Upper lobe of left lung (tissue), 4 donors: Measurements from ENCODE around the gene ANKRD28.

Experiments
- EP300 ChIP-seq, 4 donors: sonication (generic); formaldehyde crosslinking; IDR thresholded peaks; one replicate each; pipeline ENCODE4 v1.5.1; 2017; ENCODE audit warnings: antibody characterized with exemption in 4 of 4, control low read depth in 2 of 4
- TF ChIP-seq, protein P1 (sequence below), 6 experiments: fragments of 450-650 bp in 4 of 6; fragments of 200-600 bp in 2 of 6; sonication (generic) in 2 of 6; IDR thresholded peaks; one replicate each; pipeline ENCODE4 v1.5.1; 2016 to 2019; ENCODE audit warnings: antibody characterized with exemption in 6 of 6

DNA sequence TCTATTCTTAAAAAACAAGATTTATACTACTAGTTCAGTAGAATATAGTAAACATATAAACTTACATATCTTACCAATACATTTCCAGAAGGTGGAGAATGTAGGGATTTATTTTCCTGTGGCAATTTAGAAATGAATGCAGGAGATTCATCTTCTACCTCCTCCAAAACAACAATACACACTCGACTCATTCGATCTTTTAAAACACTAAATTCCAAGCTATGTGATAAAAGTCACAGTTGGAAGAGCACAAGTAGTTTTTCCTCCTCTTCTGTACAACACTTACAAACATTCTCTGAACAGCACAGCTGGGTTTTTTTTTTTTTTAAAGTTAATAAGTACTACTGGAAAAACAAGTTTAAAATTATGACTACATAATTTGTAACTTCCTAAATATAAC lies 1.4 kb downstream of the ANKRD28 start:
- TF ChIP-seq EP300 (IDR thresholded peaks at IDR 0.05) = no peak
- TF ChIP-seq, protein P1, sequence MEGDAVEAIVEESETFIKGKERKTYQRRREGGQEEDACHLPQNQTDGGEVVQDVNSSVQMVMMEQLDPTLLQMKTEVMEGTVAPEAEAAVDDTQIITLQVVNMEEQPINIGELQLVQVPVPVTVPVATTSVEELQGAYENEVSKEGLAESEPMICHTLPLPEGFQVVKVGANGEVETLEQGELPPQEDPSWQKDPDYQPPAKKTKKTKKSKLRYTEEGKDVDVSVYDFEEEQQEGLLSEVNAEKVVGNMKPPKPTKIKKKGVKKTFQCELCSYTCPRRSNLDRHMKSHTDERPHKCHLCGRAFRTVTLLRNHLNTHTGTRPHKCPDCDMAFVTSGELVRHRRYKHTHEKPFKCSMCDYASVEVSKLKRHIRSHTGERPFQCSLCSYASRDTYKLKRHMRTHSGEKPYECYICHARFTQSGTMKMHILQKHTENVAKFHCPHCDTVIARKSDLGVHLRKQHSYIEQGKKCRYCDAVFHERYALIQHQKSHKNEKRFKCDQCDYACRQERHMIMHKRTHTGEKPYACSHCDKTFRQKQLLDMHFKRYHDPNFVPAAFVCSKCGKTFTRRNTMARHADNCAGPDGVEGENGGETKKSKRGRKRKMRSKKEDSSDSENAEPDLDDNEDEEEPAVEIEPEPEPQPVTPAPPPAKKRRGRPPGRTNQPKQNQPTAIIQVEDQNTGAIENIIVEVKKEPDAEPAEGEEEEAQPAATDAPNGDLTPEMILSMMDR (IDR thresholded peaks at IDR 0.05) = no peak
